Activated naive CD8-positive, alpha-beta T cell treated with anti-CD3 and anti-CD28 coated beads, Interleukin-2, amount 50 U/mL, for 16 hours (primary cell): Measurements from ENCODE around the gene ARSI.

Experiments used
- DNase-seq: peaks from one replicate; pipeline ENCODE4 v3.0.0-alpha.2; 2020; ENCODE audit warnings: low read depth, low spot score

The ARSI gene

GRCh38 chr5:150246835-150247234 is 55.9 kb downstream of the ARSI start:
- no peak for DNase-seq

- no peak for DNase-seq
These were observed 56.3 kb downstream of the ARSI start for GRCh38 chr5:150246429-150246828.
